HT1080 (cell line): ENCODE measurements around the gene ATP6V0E2. TPM values are rescaled to one million over a fixed set of nuclear protein-coding genes. Genes with fewer than 3 reads are reported as not detected.
"Not testable (repeated sequence)": the region's sequence is repeated elsewhere in the genome, so short reads cannot be mapped to it uniquely, and the experiment has no call there.

Source experiments
- DNase-seq: peaks from one replicate; pipeline ENCODE4 v3.0.0-alpha.2; 2015; ENCODE audit warnings: low read depth
- polyA plus RNA-seq, 2 experiments: library from polyadenylated mRNA; depleted of rRNA; stranded (reverse); fragments of >200 nt; gene quantifications; 2 replicates each; pipeline ENCODE4 v1.2.3, GENCODE V29; 2015
- total RNA-seq: library from RNA; depleted of rRNA; stranded (reverse); fragments of >200 nt; shearing (Covaris generic); gene quantifications from 2 replicates; pipeline ENCODE4 v1.2.3, GENCODE V29; 2014; rRNA removed

ATP6V0E2 gene
- total RNA-seq = 36.4 and 60.4 TPM in 2 replicates
- 21.3 and 43.2 TPM in 2 replicates for polyA plus RNA-seq (2015; cell fraction: cytosol; rRNA removed)
- 8.6 and 11.9 TPM in 2 replicates for polyA plus RNA-seq (2015; cell fraction: nucleus; rRNA removed)

- peak; percentile 90 for DNase-seq
These were observed at the start of gene ATP6V0E2 for GRCh38 chr7:149873074-149873969. Gene ATP6V0E2, plus strand, starts transcription at chr7:149873969. Its CDS starts 97 bp downstream, at chr7:149874066.

- no peak for DNase-seq
These were observed 49.4 kb upstream of the ATP6V0E2 start for GRCh38 chr7:149824301-149824741.

GRCh38 chr7:149824748-149825566, 48.8 kb upstream of the ATP6V0E2 start:
- no peak for DNase-seq

- DNase-seq = no peak
These were observed 48.0 kb upstream of the ATP6V0E2 start for GRCh38 chr7:149825567-149826343.

GRCh38 chr7:149826344-149827088, 47.3 kb upstream of the ATP6V0E2 start:
- no peak for DNase-seq

- DNase-seq = no peak
These were observed 46.4 kb upstream of the ATP6V0E2 start for GRCh38 chr7:149827089-149827981.

- no peak for DNase-seq
These were observed 45.1 kb upstream of the ATP6V0E2 start for GRCh38 chr7:149828357-149829309.

GRCh38 chr7:149830527-149830926, 43.2 kb upstream of the ATP6V0E2 start:
- not testable (repeated sequence) for DNase-seq

GRCh38 chr7:149830997-149831740, 42.6 kb upstream of the ATP6V0E2 start:
- DNase-seq = no peak

- DNase-seq = no peak
These were observed 42.0 kb upstream of the ATP6V0E2 start for GRCh38 chr7:149831741-149832219.

GRCh38 chr7:149832332-149833041, 41.3 kb upstream of the ATP6V0E2 start:
- DNase-seq = no peak

- DNase-seq = no peak
These were observed 40.2 kb upstream of the ATP6V0E2 start for GRCh38 chr7:149833495-149834130.

- no peak for DNase-seq
These were observed 39.2 kb upstream of the ATP6V0E2 start for GRCh38 chr7:149834601-149835000.

- DNase-seq = no peak
These were observed 37.3 kb upstream of the ATP6V0E2 start for GRCh38 chr7:149836434-149836833.

- no peak for DNase-seq
These were observed 36.1 kb upstream of the ATP6V0E2 start for GRCh38 chr7:149837564-149838223.
